Liver (tissue), 9 donors: ENCODE results near the gene C4orf33. TPM values are rescaled to one million over a fixed set of nuclear protein-coding genes. Genes with fewer than 3 reads are reported as not detected.

Source experiments
- DNase-seq: peaks from one replicate; pipeline ENCODE4 v3.0.0-alpha.2; 2017; ENCODE audit warnings: low spot score
- H3K27ac ChIP-seq, 2 donors: one replicate each; pipeline ENCODE4 v1.7.0; 2013; ENCODE audit warnings: inconsistent platforms in 2 of 2, low read length in 2 of 2, control low read depth in 1 of 2, low read depth in 1 of 2, mild to moderate bottlenecking in 1 of 2
- H3K27me3 ChIP-seq, 4 donors: one replicate each; pipeline versions ENCODE4 v1.6.1 to v1.7.0; 2013; ENCODE audit warnings: low read length in 3 of 4, inconsistent platforms in 1 of 4, mild to moderate bottlenecking in 1 of 4, moderate library complexity in 1 of 4; ENCODE audit not compliant: control insufficient read depth in 4 of 4, insufficient read depth in 4 of 4
- H3K36me3 ChIP-seq, 4 donors: one replicate each; pipeline versions ENCODE4 v1.6.1 to v1.7.0; 2013; ENCODE audit warnings: low read length in 3 of 4, mild to moderate bottlenecking in 3 of 4, low read depth in 1 of 4, moderate library complexity in 1 of 4; ENCODE audit not compliant: control insufficient read depth in 4 of 4, insufficient read depth in 3 of 4
- H3K4me1 ChIP-seq, 4 donors: one replicate each; pipeline versions ENCODE4 v1.6.1 to v1.7.0; 2013; ENCODE audit warnings: low read length in 3 of 4, mild to moderate bottlenecking in 3 of 4, moderate library complexity in 1 of 4; ENCODE audit not compliant: control insufficient read depth in 4 of 4, insufficient read depth in 4 of 4
- H3K4me3 ChIP-seq, 3 donors: one replicate each; pipeline versions ENCODE4 v1.6.1 to v1.7.0; 2013; ENCODE audit warnings: low read length in 3 of 3, control low read depth in 1 of 3, low read depth in 1 of 3, mild to moderate bottlenecking in 1 of 3
- H3K9ac ChIP-seq, 2 donors: one replicate each; pipeline ENCODE4 v1.7.0; 2013; ENCODE audit warnings: low read length in 2 of 2, mild to moderate bottlenecking in 2 of 2, moderate library complexity in 2 of 2, control low read depth in 1 of 2, low read depth in 1 of 2
- H3K9me3 ChIP-seq, 4 donors: one replicate each; pipeline versions ENCODE4 v1.6.1 to v1.7.0; 2013; ENCODE audit warnings: low read length in 3 of 4; ENCODE audit not compliant: control insufficient read depth in 4 of 4
- EGR1 ChIP-seq, 2 donors: IDR thresholded peaks; 2 replicates each; pipeline ENCODE4 v1.6.1; 2016 to 2018; ENCODE audit warnings: antibody characterized with exemption in 2 of 2, low read depth in 2 of 2
- FOXA1 ChIP-seq: IDR thresholded peaks from 2 replicates; pipeline ENCODE4 v1.6.1; 2016; ENCODE audit warnings: antibody characterized with exemption
- FOXA2 ChIP-seq: IDR thresholded peaks from 2 replicates; pipeline ENCODE4 v1.6.1; 2016; ENCODE audit warnings: antibody characterized with exemption
- GABPA ChIP-seq, 2 donors: IDR thresholded peaks in 1 of 2; conservative IDR thresholded peaks in 1 of 2; 2 replicates each; pipeline ENCODE4 v1.6.1; 2016; ENCODE audit warnings: antibody characterized with exemption in 2 of 2, mild to moderate bottlenecking in 1 of 2, moderate library complexity in 1 of 2
- HNF4A ChIP-seq, 2 donors: conservative IDR thresholded peaks; 2 replicates each; pipeline ENCODE4 v1.6.1; 2016; ENCODE audit warnings: antibody characterized with exemption in 2 of 2, mild to moderate bottlenecking in 2 of 2
- HNF4G ChIP-seq: IDR thresholded peaks from 2 replicates; pipeline ENCODE4 v1.6.1; 2016; ENCODE audit warnings: antibody characterized with exemption
- JUND ChIP-seq, 2 donors: IDR thresholded peaks; 2 replicates each; pipeline ENCODE4 v1.6.1; 2016; ENCODE audit warnings: antibody characterized with exemption in 2 of 2
- NR2F2 ChIP-seq: IDR thresholded peaks from 2 replicates; pipeline ENCODE4 v1.6.1; 2016; ENCODE audit warnings: antibody characterized with exemption
- RAD21 ChIP-seq, 2 donors: IDR thresholded peaks; 2 replicates each; pipeline ENCODE4 v1.6.1; 2016; ENCODE audit warnings: antibody characterized with exemption in 2 of 2, mild to moderate bottlenecking in 2 of 2
- RXRA ChIP-seq, 2 donors: IDR thresholded peaks; 2 replicates each; pipeline ENCODE4 v1.6.1; 2017 to 2018; ENCODE audit warnings: antibody characterized with exemption in 2 of 2, mild to moderate bottlenecking in 1 of 2
- SP1 ChIP-seq: IDR thresholded peaks from 2 replicates; pipeline ENCODE4 v1.6.1; 2018; ENCODE audit warnings: antibody characterized with exemption, mild to moderate bottlenecking
- TAF1 ChIP-seq: conservative IDR thresholded peaks from 2 replicates; pipeline ENCODE4 v1.6.1; 2016; ENCODE audit warnings: antibody characterized with exemption, mild to moderate bottlenecking
- YY1 ChIP-seq: IDR thresholded peaks from 2 replicates; pipeline ENCODE4 v1.6.1; 2016; ENCODE audit warnings: antibody characterized with exemption, mild to moderate bottlenecking
- WGBS: extraction: QIAGEN DNeasy Blood & Tissue Kit; methylation state at CpG from one replicate; pipeline ENCODE4 v1.1.7; 2013; 5-methylcytosine and 5-hydroxymethylcytosine counted together
- polyA plus RNA-seq, 2 donors: library from polyadenylated mRNA; stranded (reverse) in 1 of 2; unstranded in 1 of 2; fragments of 200-250 nt in 1 of 2; fragments of >200 nt in 1 of 2; fragmentation: Nextera tagmentation in 1 of 2; extraction: Ambion mirVana in 1 of 2; gene quantifications; one replicate each; pipeline versions ENCODE4 v1.2.1 to v1.2.3, GENCODE V29; 2013 to 2015
- total RNA-seq, 2 donors: library from RNA; depleted of rRNA; stranded (reverse); fragments of >200 nt; gene quantifications; one replicate each; pipeline ENCODE4 v1.2.3, GENCODE V29; 2014
- TF ChIP-seq, protein P1 (sequence below): IDR thresholded peaks from 2 replicates; pipeline ENCODE4 v1.6.1; 2016; ENCODE audit warnings: antibody characterized with exemption
- TF ChIP-seq, protein P2 (sequence below): IDR thresholded peaks from 2 replicates; pipeline ENCODE4 v1.6.1; 2016; ENCODE audit warnings: antibody characterized with exemption
- TF ChIP-seq, protein P3 (sequence below): fragments of 150-350 bp; IDR thresholded peaks from 2 replicates; pipeline ENCODE4 v1.5.1; 2017; ENCODE audit warnings: improper control_type of control experiment, low read depth, low read length; ENCODE audit not compliant: missing input control
- TF ChIP-seq, protein P4 (sequence below): IDR thresholded peaks from 2 replicates; pipeline ENCODE4 v1.6.1; 2016; ENCODE audit warnings: antibody characterized with exemption
- TF ChIP-seq, protein P5 (sequence below): IDR thresholded peaks from 2 replicates; pipeline ENCODE4 v1.6.1; 2016; ENCODE audit warnings: antibody characterized with exemption, mild to moderate bottlenecking
- donor health status: healthy.
- donor health status: healthy.
- donor health status: healthy.
- donor health status: healthy.
- donor health status: healthy.

The C4orf33 gene
- total and polyA plus RNA-seq, 4 donors = 2.4 to 7.7 (median 4.8) TPM

DNA sequence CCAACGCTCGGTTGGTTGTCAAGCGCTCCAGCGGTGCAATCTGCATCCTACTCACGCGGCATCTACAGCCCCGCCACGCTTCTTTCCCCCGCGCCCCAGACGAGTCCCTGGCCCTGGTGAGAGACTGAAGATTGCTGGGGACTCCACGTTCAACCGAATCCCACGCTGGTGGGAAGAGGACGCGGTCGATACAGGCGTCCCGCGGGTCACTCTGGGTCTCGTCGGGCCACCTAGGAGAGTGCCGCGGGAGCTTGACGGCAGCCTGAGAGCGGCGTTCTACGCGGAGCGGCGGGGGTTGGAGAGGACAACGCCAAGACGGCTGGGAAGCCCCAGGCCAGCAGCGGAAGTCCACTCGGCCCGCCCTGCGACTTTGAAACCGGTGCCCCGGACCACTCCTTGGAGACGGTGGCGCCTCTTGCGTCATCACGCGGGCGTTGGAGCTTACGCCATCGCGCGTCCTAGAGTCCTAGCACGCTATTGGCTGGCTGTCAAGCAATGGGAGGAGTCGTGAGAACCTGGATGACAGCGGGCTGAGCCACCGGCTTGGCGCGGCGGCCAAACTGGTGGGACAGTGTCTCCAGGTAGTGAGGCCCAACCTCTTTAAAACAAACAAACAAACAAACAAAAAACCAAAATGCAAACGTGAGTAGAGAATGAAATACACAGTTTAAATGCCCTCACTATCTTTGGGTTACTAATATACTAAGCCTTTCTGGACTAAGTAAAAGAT is 2.6 kb upstream of the C4orf33 start, which contains the start of gene SCLT1:
SCLT1 (minus strand) TSS at position 349 of the 730 bp plus-strand sequence. CDS start 436 bp downstream, outside the sequence.
- Histone ChIP-seq H3K27ac (peak within 1 kb of the TSS; percentile 92 to 98), H3K4me1 (peaks cover 2 to 10% (median 2%) of the 10 kb centered on the region in 4 donors), H3K9ac (peak within 1 kb of the TSS; percentile 83 to 85), H3K27me3 (no peaks in the 10 kb centered on the region), H3K36me3 (no peaks in the 10 kb centered on the region), H3K4me3 (peak within 1 kb of the TSS; percentile 85 to 98 (median 88)), H3K9me3 (no peaks in the 10 kb centered on the region)
- peak; percentile 97 for DNase-seq
- under 1% methylated on average over 57 of the region's 57 CpGs for WGBS
- TF ChIP-seq EGR1 (IDR thresholded peaks at IDR 0.05; ENCODE audit: low read depth in 2 of 2) (peak in 1 of 2 donors; percentile 27), FOXA2 (no peak), HNF4A (conservative IDR thresholded peaks at IDR 0.05) (peak; percentile 67 to 88), FOXA1 (no peak), SP1 (peak; percentile 62), JUND (IDR thresholded peaks at IDR 0.05) (peak; percentile 55 to 85), GABPA (IDR thresholded peaks at IDR 0.05 in 1 of 2, conservative IDR thresholded peaks at IDR 0.05 in 1 of 2) (peak in 1 of 2 donors; percentile 66), RXRA (IDR thresholded peaks at IDR 0.05) (peak; percentile 26 to 69), TAF1 (no peak), RAD21 (IDR thresholded peaks at IDR 0.05) (peak; percentile 17 to 42), NR2F2 (no peak), HNF4G (peak; percentile 34), YY1 (peak; percentile 62)
- TF ChIP-seq, protein P1, sequence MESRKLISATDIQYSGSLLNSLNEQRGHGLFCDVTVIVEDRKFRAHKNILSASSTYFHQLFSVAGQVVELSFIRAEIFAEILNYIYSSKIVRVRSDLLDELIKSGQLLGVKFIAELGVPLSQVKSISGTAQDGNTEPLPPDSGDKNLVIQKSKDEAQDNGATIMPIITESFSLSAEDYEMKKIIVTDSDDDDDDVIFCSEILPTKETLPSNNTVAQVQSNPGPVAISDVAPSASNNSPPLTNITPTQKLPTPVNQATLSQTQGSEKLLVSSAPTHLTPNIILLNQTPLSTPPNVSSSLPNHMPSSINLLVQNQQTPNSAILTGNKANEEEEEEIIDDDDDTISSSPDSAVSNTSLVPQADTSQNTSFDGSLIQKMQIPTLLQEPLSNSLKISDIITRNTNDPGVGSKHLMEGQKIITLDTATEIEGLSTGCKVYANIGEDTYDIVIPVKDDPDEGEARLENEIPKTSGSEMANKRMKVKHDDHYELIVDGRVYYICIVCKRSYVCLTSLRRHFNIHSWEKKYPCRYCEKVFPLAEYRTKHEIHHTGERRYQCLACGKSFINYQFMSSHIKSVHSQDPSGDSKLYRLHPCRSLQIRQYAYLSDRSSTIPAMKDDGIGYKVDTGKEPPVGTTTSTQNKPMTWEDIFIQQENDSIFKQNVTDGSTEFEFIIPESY = no peak
- TF ChIP-seq, protein P2, sequence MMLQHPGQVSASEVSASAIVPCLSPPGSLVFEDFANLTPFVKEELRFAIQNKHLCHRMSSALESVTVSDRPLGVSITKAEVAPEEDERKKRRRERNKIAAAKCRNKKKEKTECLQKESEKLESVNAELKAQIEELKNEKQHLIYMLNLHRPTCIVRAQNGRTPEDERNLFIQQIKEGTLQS = peak; percentile 92
- TF ChIP-seq, protein P3, sequence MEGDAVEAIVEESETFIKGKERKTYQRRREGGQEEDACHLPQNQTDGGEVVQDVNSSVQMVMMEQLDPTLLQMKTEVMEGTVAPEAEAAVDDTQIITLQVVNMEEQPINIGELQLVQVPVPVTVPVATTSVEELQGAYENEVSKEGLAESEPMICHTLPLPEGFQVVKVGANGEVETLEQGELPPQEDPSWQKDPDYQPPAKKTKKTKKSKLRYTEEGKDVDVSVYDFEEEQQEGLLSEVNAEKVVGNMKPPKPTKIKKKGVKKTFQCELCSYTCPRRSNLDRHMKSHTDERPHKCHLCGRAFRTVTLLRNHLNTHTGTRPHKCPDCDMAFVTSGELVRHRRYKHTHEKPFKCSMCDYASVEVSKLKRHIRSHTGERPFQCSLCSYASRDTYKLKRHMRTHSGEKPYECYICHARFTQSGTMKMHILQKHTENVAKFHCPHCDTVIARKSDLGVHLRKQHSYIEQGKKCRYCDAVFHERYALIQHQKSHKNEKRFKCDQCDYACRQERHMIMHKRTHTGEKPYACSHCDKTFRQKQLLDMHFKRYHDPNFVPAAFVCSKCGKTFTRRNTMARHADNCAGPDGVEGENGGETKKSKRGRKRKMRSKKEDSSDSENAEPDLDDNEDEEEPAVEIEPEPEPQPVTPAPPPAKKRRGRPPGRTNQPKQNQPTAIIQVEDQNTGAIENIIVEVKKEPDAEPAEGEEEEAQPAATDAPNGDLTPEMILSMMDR = no peak
- TF ChIP-seq, protein P4, sequence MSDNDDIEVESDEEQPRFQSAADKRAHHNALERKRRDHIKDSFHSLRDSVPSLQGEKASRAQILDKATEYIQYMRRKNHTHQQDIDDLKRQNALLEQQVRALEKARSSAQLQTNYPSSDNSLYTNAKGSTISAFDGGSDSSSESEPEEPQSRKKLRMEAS = no peak
- TF ChIP-seq, protein P5, sequence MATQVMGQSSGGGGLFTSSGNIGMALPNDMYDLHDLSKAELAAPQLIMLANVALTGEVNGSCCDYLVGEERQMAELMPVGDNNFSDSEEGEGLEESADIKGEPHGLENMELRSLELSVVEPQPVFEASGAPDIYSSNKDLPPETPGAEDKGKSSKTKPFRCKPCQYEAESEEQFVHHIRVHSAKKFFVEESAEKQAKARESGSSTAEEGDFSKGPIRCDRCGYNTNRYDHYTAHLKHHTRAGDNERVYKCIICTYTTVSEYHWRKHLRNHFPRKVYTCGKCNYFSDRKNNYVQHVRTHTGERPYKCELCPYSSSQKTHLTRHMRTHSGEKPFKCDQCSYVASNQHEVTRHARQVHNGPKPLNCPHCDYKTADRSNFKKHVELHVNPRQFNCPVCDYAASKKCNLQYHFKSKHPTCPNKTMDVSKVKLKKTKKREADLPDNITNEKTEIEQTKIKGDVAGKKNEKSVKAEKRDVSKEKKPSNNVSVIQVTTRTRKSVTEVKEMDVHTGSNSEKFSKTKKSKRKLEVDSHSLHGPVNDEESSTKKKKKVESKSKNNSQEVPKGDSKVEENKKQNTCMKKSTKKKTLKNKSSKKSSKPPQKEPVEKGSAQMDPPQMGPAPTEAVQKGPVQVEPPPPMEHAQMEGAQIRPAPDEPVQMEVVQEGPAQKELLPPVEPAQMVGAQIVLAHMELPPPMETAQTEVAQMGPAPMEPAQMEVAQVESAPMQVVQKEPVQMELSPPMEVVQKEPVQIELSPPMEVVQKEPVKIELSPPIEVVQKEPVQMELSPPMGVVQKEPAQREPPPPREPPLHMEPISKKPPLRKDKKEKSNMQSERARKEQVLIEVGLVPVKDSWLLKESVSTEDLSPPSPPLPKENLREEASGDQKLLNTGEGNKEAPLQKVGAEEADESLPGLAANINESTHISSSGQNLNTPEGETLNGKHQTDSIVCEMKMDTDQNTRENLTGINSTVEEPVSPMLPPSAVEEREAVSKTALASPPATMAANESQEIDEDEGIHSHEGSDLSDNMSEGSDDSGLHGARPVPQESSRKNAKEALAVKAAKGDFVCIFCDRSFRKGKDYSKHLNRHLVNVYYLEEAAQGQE = peak; percentile 83
